ENCODE data around the gene ATP6AP1.
"Not testable (repeated sequence)": the region's sequence is repeated elsewhere in the genome, so short reads cannot be mapped to it uniquely, and the experiment has no call there.

ATP6AP1 gene

DNA sequence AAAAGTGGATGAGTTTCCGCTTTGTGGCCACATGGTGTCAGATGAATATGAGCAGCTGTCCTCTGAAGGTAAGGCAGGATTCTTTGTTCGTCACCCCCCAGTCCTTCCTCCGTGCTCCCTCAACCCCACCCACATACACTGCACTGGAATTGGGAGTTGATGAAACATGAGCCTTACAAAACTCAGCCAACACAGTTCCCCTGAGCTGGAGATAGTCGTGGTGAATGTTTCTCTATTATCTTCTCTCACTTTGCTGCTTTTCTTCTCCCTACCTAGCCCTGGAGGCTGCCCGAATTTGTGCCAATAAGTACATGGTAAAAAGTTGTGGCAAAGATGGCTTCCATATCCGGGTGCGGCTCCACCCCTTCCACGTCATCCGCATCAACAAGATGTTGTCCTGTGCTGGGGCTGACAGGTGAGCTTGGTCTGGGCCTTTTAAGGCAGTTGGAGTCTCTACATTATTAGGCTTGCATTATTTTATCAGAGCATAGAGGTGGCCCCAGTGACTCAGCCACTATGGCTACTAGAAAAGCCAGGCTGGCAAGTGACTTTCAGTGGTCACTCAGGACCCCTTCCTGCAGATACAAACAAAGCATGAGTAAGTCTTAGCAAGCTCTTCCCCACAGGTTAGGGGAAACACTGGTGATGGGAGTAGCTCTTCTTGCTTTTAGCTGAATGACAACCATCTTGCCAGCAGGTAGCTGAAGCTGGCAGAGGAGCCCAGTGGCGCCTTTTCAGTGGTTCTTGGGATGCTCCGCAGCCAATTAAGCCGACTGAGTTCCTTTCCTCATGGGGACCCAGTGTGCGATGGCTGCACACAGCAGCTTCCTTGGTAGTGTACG, 28.7 kb upstream of the ATP6AP1 start:
- DNase-seq, result no peak

DNA sequence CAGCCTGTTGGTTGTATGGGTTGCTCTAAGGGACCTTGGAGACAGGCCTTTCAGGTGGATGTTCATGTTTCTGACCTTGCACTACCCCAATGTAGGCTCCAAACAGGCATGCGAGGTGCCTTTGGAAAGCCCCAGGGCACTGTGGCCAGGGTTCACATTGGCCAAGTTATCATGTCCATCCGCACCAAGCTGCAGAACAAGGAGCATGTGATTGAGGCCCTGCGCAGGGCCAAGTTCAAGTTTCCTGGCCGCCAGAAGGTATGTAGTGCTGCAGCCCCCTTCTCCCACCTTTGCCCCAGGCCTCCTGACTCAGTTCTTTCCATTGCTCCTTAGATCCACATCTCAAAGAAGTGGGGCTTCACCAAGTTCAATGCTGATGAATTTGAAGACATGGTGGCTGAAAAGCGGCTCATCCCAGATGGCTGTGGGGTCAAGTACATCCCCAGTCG, 28.1 kb upstream of the ATP6AP1 start:
- DNase-seq, result not testable (repeated sequence)

DNA sequence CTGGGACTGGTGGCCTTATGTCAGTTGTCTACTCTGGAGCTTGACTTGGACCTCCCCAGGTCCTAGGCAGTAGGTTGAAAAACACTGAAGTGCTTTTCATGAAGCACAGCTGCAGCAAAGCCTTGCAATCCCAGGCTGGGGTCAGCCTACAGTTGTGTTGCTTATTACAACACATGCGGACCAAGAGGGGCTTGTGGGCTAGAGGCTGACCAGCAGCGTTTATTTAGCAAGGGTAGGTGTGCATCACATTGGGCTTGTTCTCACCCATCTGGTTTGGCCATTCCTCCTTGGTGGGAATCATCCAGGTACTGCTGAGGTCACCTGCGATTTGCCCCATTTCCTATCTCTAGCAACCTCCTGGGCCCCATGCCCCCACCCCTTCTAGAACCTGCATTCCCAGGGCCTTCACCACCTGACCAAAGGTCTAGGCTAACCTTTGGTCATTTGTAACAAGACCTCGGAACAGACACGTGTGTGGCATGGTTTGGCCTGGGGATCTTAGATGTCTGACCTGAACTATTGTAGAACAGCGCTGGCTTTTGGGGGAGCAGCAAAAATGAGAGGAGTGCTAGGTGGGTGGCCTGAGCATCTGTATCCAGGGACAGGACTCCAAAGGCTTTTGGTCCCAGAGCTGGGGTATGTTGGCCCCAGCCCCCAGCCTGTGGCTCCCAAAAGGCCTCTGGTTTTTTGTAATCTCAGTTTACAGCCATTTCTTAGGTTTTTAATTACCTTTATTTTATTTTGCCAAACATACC, 27.3 kb upstream of the ATP6AP1 start:
- peak in 1 of 2 donors; percentile 25 for DNase-seq

DNA sequence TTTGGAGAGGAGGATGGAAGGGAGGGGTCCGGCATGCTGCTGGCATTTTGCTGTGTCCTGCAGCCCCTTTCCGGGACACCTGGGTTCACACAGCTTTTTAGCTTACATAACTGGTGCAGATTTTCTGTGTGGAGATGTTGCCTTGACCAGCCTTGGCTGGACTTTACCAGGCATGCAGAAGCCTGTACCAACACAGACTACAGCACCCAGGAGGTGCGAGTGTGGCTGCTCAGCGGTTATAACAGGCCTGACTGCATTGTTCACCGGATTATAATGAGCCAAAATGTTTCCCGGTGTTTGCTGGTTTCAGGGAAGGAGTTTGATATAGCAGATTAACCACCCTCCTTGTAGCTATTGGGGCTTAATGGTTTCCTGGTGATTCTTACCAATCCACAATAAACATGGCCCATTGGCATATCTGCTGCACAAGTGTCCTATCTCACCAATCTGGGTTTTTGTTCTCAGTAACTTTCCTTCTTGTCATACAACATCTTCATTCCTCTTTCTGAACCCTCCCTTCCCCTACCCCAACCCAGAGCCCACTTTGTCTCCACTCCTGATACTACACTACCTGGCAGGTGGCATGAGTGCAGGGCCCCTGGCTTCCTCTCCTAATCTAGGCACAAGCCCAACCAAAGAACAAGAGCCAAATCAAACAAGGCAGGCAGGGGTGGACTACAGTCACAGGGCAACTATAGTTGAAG, 26.4 kb upstream of the ATP6AP1 start:
- DNase-seq, result no peak

DNA sequence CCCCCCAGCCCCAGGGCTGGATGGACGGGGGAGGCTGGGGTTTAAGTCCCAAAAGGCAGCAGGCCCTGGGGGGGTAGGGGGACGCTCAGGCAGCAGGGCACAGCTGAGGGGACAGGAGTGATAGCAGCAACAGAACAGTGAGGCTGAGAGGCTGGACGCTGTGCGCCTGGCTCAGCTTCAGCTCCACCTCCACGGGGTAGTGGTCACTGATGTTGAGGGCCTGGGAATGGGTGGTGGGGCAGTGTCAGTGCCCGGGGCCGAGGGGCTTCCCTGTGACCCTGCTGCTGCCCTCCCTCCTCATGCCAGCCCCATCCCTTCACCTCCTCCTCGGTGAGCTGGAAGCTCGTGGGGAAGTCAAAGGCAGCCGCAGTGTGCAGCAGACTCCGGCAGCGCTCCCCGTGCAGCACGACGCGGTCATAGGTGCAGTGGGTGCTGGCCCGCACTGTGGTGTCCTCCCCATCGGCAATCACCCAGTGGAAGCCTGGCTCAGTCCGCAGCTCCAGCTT, 25.8 kb upstream of the ATP6AP1 start:
- no peak for DNase-seq

- DNase-seq, result no peak
These were observed 25.3 kb upstream of the ATP6AP1 start for GRCh38 chrX:154403192-154403591.

- DNase-seq, result no peak
These were observed 24.6 kb upstream of the ATP6AP1 start for GRCh38 chrX:154403858-154404257.

DNA sequence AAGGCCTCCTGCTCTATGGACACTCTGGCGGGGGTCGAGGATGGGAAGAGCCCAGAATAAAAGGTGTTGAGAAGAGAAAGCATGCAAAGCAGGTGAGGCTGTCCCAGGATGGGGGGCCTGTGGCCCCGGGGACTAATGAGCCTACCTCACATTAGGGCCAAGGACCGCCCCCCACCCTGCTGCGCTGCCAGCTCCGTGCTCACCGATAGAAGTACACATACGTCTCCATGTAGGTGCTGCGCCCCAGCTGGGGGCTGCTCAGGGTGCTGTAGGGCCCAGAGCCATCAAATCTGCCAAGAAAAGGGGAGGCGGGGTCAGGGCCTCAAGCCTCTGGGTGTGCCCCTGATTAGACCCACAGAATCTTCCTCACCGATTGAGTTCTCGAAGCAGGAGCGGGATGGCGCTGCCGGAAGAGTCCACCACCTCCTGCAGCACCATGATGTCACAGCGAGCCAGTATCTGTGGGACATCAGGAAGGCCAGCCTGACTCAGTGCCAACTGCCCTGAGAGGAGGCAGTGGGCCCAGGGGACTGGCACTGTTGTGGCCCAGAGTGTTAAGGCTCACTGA, 23.8 kb upstream of the ATP6AP1 start:
- no peak for DNase-seq

GRCh38 chrX:154408659-154409221, 19.7 kb upstream of the ATP6AP1 start:
- no peak for DNase-seq

- no peak for DNase-seq
These were observed 19.1 kb upstream of the ATP6AP1 start, which contains the start of gene DNASE1L1 for GRCh38 chrX:154409222-154409871. TSS of gene DNASE1L1 (minus strand) at chrX:154409254. CDS start at chrX:154405568, 3,686 bp downstream.

DNA sequence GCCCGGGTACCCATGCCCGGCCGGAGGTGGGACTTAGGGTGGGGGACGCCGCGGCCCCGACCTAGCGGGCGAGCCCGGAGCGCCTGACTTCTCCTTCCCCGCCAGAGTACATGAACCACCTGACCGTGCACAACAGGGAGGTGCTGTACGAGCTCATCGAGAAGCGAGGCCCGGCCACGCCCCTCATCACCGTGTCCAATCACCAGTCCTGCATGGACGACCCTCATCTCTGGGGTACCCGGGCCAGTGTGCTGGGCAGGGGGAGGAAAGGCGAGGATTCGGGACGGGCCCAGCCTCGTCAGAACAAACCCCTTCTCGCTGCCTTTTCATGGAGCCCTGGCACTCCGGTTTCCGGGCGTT, 16.5 kb upstream of the ATP6AP1 start:
- DNase-seq, result peak in 1 of 2 donors; percentile 34

- no peak for DNase-seq
These were observed 16.0 kb upstream of the ATP6AP1 start for GRCh38 chrX:154412468-154412867.

DNA sequence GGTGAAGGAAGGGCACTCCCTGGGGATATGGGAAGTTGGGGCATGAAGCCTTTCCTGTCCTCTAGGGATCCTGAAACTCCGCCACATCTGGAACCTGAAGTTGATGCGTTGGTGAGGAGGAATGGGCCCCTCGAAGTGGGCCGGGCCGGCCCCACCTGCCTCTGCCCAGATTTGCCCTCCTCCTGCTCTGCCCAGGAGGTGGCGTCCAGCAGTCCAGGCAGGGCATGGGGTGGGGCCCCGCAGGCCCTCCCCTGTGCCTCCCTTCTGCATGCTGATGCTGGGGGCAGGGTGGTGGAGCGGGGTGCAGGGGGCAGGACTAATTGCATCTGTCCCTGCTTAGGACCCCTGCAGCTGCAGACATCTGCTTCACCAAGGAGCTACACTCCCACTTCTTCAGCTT, 15.3 kb upstream of the ATP6AP1 start:
- no peak for DNase-seq

DNA sequence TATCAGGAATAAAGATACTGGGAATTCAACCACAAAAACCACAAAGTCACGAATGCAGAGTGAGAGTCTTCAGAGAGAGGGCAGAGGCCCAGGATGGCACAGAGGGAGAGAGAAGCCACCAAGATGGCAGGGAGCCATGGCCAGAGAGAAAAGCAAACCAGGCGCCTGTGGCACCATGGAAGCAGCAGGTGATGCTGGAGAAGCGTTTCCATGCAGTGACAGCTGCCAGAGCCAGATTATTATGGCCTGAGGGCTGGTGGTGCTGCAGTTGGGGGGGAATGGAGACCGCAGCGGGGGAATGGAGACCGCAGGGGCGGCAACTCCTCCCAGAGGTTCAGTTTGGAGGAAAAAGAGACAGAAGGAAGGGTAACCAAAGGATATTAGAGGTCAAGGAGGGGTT, 11.3 kb upstream of the ATP6AP1 start:
- no peak for DNase-seq

- no peak for DNase-seq
These were observed 9.3 kb upstream of the ATP6AP1 start for GRCh38 chrX:154419189-154419588.

DNA sequence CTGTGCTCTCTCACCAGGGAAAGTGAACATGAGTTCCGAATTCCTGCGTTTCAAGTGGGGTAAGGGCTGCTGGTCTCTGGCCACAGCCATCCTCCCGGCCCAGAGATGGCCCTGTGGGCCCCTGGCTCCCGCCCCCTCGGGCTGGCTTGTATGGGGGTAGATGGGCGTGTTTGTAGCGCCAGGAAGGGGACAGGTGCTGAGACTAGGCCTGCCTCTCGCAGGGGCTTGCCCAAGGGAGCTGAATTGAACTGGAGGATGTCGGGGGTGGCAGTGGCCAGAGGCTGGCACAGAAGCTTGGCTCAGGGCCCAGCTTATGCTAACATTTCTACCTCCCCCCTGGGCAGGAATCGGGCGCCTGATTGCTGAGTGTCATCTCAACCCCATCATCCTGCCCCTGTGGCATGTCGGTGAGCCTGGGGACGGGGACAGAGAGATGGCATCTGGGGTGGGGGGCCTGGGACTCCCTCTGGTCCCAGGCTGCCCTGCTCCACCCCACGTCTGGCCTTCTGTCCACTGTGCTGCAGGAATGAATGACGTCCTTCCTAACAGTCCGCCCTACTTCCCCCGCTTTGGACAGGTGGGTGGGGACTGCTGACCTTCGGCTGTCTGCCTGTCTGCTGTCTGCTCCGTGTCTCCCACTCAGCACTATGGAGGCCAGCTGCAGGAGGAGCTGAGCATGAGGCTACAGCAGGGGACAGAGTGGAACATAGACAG, 8.6 kb upstream of the ATP6AP1 start:
- DNase-seq, result no peak

DNA sequence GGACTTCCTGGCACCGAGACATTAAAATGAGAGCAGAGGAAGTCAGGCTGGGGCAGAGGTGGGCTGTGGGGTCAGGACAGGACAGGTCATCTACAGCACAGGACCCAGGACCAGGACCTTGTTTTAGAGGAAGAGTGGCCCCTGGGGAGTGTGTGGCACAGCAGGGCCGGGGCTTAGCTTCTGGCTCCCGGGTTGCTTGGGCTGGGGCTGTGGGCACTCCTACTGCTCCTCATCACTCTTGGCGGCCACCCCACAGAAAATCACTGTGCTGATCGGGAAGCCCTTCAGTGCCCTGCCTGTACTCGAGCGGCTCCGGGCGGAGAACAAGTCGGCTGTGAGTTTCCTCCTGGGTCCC, 8.1 kb upstream of the ATP6AP1 start:
- no peak for DNase-seq

DNA sequence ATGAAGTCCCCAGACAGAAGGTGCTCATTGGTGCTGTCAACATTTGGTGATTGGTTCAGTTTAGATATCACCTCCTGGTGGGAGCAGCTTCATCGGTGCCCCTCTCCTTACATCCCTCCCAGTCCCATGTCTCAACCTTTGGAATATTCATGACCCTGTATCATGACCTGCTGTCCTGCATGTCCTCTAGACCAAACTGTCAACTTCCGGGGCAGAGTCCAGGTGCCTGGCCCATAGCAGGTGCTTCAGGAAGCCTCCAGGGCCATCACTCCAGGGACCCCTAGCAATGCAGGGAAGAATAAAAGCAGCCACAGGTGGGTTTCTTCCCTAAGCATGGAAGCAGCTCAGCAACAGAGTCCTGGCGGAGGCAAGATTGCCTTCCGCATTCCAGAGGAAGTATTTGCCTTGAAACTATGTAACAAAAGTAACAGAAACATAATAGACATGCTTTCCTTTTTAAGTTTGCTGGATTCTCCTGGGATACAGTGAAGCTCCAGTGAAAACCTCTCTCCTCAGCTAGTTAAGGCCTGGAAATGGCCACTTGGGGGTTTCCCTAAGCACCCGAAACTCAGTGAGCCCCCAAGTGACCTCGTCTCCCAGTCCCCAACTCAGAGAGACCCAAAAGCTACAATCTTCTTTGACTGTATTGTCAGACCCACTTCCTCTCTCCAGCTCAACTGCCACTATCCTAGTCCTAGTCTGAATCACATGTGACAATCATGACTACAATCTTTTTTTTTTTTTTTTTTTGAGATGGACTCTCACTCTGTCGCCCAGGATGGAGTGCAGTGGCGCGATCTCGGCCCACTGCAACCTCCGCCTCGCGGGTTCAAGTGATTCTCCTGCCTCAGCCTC, 1.3 kb upstream of the ATP6AP1 start:
- no peak for DNase-seq

DNA sequence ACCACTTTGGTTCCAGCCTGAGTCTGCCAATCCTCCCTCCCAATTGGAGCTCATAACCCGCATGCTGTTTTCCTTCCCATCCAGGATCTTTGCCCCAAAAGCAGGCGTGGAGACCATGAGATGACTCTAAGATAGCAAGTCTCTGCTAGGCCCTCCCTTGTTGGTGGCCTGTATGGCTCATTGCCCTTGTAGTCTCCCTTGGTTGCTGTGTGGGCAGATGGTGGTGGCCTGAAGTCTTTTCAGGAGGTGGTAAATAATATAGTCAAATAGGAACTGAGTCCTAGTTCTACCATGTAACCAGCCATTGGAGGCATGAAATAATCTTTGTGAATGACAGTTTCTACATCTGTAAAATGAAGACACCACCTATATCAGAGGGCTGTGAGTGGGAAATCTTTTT, 1.2 kb downstream of the ATP6AP1 start:
- no peak for DNase-seq

- no peak for DNase-seq
These were observed 2.0 kb downstream of the ATP6AP1 start for GRCh38 chrX:154430479-154430878.

Measured in stimulated activated CD4-positive, alpha-beta T cell treated with anti-CD3 and anti-CD28 coated beads, Interleukin-2, amount 100 ng/mL, for 48 hours (primary cell).